Upper lobe of left lung (tissue), 6 donors: ENCODE measurements around the gene FGR. TPM values are rescaled to one million over a fixed set of nuclear protein-coding genes. Genes with fewer than 3 reads are reported as not detected.

Experiments used
- ATAC-seq, 2 donors: fragments of 200-7000 bp; cut with Tn5 transposase; one replicate each; pipeline ENCODE4 v1.9.1; 2022; ENCODE audit warnings: mild to moderate bottlenecking in 2 of 2, moderate library complexity in 2 of 2; ENCODE audit not compliant: low FRiP score in 2 of 2
- DNase-seq, 2 donors: peaks; one replicate each; pipeline ENCODE4 v3.0.0-alpha.2; 2019 to 2020
- H3K27ac ChIP-seq, 4 donors: fragments of 200-600 bp; sonication (generic); one replicate each; pipeline ENCODE4 v1.5.1; 2016 to 2019
- H3K27me3 ChIP-seq, 4 donors: fragments of 200-600 bp; sonication (generic); one replicate each; pipeline ENCODE4 v1.5.1; 2017 to 2019
- H3K36me3 ChIP-seq, 4 donors: fragments of 200-600 bp; sonication (generic); one replicate each; pipeline ENCODE4 v1.5.1; 2016 to 2019
- H3K4me1 ChIP-seq, 4 donors: fragments of 200-600 bp; sonication (generic); one replicate each; pipeline ENCODE4 v1.5.1; 2018 to 2019
- H3K4me3 ChIP-seq, 4 donors: fragments of 200-600 bp; sonication (generic); one replicate each; pipeline ENCODE4 v1.5.1; 2017 to 2019; ENCODE audit warnings: mild to moderate bottlenecking in 2 of 4, moderate library complexity in 1 of 4
- H3K9me3 ChIP-seq, 4 donors: fragments of 200-600 bp; sonication (generic); one replicate each; pipeline ENCODE4 v1.5.1; 2018 to 2019
- CTCF ChIP-seq, 6 experiments: fragments of 450-650 bp in 4 of 6; fragments of 200-600 bp in 2 of 6; sonication (generic) in 2 of 6; IDR thresholded peaks; one replicate each; pipeline ENCODE4 v1.5.1; 2016 to 2019; ENCODE audit warnings: antibody characterized with exemption in 6 of 6
- EP300 ChIP-seq, 4 donors: sonication (generic); formaldehyde crosslinking; IDR thresholded peaks; one replicate each; pipeline ENCODE4 v1.5.1; 2017; ENCODE audit warnings: antibody characterized with exemption in 4 of 4, control low read depth in 2 of 4
- POLR2A ChIP-seq, 4 donors: fragments of 450-650 bp; IDR thresholded peaks; one replicate each; pipeline ENCODE4 v1.5.1; 2016 to 2017; ENCODE audit warnings: antibody characterized with exemption in 4 of 4, mild to moderate bottlenecking in 2 of 4
- POLR2AphosphoS5 ChIP-seq, 2 donors: sonication (generic); formaldehyde crosslinking; IDR thresholded peaks; one replicate each; pipeline ENCODE4 v1.5.1; 2017; ENCODE audit warnings: antibody characterized with exemption in 2 of 2
- WGBS, 2 donors: methylation state at CpG; one replicate each; pipeline ENCODE4 v1.1.5; 2017 to 2018; 5-methylcytosine and 5-hydroxymethylcytosine counted together
- small RNA-seq, 4 donors: library from RNA; depleted of rRNA; stranded (forward); fragments of <200 nt; gene quantifications; one replicate each; pipeline ENCODE3, GENCODE V24; 2016
- total RNA-seq, 6 donors: library from RNA; depleted of rRNA in 4 of 6; stranded (reverse); fragments of >200 nt in 4 of 6; gene quantifications; one replicate each; pipeline versions ENCODE4 v1.1.0 to v1.2.1, GENCODE V29; 2016 to 2021
- donor health status: DM: no; HTN: no; CAD: no; lungs with moderate emphysema.
- donor health status: DM: no; HTN: yes; CAD: no; lungs with severe emphysema.

Gene FGR
- total RNA-seq, 6 donors from 2014 or later: 59.8 to 234 (median 150) TPM

- peak overlapping the region; percentile 74 to 86 (median 80) for H3K27ac ChIP-seq
- H3K36me3 ChIP-seq: no peaks in the 10 kb centered on the region
- peaks cover 67 to 90% (median 77%) of the 10 kb centered on the region in 4 donors for H3K4me1 ChIP-seq
- H3K4me3 ChIP-seq: no peak overlapping the region
- WGBS, 2 donors: 70 to 79% methylated on average over 7 to 22 of the region's 26 CpGs
- no peak for DNase-seq
- no peaks in the 10 kb centered on the region for H3K27me3 ChIP-seq
- no peak for TF ChIP-seq CTCF (IDR thresholded peaks at IDR 0.05)
- no peak for TF ChIP-seq EP300 (IDR thresholded peaks at IDR 0.05)
- no peak for TF ChIP-seq POLR2A (IDR thresholded peaks at IDR 0.05)
- no peak for TF ChIP-seq POLR2AphosphoS5 (IDR thresholded peaks at IDR 0.05)
- H3K9me3 ChIP-seq: no peaks in the 10 kb centered on the region
- no peak for ATAC-seq
Observed at GRCh38 chr1:27564710-27565649, 70.0 kb downstream of the FGR start.

DNA sequence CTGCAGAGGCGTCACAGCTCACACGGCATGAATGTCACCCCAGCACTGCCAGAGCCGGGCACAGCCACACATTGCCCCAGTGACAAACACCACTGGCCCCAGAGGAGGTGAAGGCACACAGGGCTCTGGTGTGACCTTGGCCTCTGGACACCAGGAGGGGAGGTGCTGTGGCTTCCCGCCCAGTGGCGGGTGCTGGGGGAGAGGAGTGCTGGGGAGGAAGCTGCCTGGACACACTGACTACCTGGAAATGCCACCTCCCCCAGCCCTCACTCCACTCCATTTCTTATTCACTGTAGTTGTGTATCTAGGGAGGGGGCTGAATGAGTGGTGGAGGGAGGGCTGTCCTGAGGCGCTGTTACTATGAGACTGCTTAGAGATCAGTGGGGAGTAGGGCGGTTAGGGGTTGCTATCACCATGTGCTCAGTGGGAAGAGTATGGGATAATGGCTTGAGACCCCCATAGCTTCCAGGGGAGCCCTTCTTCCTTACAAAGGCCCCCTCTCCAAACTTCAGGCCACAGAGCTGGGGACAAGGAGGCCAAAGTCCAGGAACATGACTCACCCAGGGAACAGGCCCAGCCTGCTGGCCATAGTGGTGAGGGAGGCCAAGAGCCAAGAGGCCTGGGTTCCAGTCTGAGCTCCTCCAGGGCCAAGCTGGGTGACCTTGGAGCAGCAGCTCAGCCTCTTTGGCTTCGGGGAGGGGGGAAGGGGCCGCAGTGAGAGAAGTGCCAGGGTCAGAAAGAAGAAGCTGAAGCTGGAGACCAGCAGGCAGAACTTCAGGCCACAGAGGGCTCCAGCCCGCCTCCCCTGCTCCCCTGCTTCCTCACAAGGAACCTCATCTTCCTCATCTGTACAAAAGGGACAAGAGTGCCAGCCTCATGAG is 71.2 kb downstream of the FGR start:
- no peaks in the 10 kb centered on the region for H3K9me3 ChIP-seq
- no peak overlapping the region for H3K4me3 ChIP-seq
- DNase-seq: peak; percentile 76 to 85
- peak; percentile 44 to 53 for ATAC-seq
- H3K27ac ChIP-seq: peak overlapping the region; percentile 74 to 86 (median 80)
- no peaks in the 10 kb centered on the region for H3K36me3 ChIP-seq
- TF ChIP-seq POLR2AphosphoS5 (IDR thresholded peaks at IDR 0.05) (peak in 1 of 2 donors; percentile 13), POLR2A (IDR thresholded peaks at IDR 0.05) (no peak)
- H3K27me3 ChIP-seq: no peaks in the 10 kb centered on the region
- WGBS, 2 donors: 57 to 77% methylated on average over 2 to 7 of the region's 10 CpGs
- H3K4me1 ChIP-seq: peaks cover 62 to 82% (median 68%) of the 10 kb centered on the region in 4 donors

DNA sequence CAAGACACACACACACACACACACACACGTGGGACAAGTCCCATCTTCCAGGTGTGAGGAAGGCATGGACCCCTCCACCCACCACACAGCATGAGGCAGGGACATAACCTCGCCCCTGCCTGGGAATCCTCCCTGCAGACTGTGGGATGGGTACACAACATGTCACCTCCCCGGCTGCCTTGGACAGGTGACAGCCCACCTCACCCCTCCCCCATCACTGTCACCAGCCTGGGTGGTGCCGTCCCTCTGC is 71.7 kb downstream of the FGR start:
- WGBS, 2 donors: 65% methylated on average over 2 of the region's 4 CpGs; no CpG with 5 or more reads in 1 of the 2 donors
- Histone ChIP-seq H3K27me3 (no peaks in the 10 kb centered on the region), H3K4me3 (no peak overlapping the region), H3K27ac (peak overlapping the region; percentile 74 to 86 (median 80)), H3K36me3 (peaks cover 0 to 5% (median 0%) of the 10 kb centered on the region in 4 donors), H3K9me3 (no peaks in the 10 kb centered on the region), H3K4me1 (peaks cover 61 to 81% (median 64%) of the 10 kb centered on the region in 4 donors)
- no peak for TF ChIP-seq EP300 (IDR thresholded peaks at IDR 0.05)
- ATAC-seq (no peak), DNase-seq (no peak)

DNA sequence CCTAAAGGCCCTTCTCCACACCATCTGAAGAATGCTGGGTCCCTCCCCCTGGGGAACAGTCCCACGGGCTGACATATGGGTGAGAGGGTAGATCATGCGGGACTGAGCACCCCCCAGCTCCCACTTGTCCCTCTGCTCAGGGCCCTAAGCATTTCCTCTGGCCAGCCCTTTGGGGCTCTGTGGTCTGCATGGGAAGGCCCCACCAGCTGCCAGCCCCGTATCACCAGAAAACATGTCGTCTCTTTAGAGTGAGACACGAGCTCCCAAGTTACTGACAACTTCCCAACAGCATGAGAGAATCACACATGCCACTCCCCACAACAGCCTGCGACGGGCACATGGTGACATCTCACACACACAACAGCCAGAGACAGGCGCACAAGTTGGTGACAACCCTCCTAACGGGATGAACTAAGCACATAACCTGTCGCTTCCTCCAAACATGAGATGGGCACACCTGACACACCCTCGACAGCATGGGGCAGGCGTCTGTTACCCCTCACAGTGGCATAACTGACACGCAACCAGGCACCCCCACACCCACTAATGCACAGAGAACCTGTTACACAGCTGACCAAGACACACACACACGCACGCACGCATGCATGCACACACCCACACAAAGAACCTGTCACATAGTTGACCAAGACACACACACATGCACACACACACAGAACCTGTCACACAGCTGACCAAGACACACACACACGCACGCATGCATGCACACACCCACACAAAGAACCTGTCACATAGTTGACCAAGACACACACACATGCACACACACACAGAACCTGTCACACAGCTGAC is 72.2 kb downstream of the FGR start:
- H3K27me3 ChIP-seq: no peaks in the 10 kb centered on the region
- no peaks in the 10 kb centered on the region for H3K9me3 ChIP-seq
- peaks cover 0 to 8% (median 0%) of the 10 kb centered on the region in 4 donors for H3K36me3 ChIP-seq
- ATAC-seq: no peak
- DNase-seq: no peak
- TF ChIP-seq EP300 (IDR thresholded peaks at IDR 0.05) (no peak), CTCF (IDR thresholded peaks at IDR 0.05) (no peak), POLR2AphosphoS5 (IDR thresholded peaks at IDR 0.05) (no peak), POLR2A (IDR thresholded peaks at IDR 0.05) (no peak)
- H3K27ac ChIP-seq: peak overlapping the region; percentile 74 to 86 (median 80)
- H3K4me1 ChIP-seq: peaks cover 61 to 81% (median 62%) of the 10 kb centered on the region in 4 donors
- H3K4me3 ChIP-seq: no peak overlapping the region
- 80 to 81% methylated on average over 11 to 17 of the region's 18 CpGs for WGBS, 2 donors

Small RNA genes lying within 50 kb of the gene (small RNA-seq; reads per million reads assigned to genes)
- gene AL031729.1 (0 reads per million in 4 donors), gene RNU6-949P (0 reads per million in 4 donors)

Other genes starting within 250 kb of the FGR start
- gene GPR3, start 242.6 kb downstream of the FGR start, total RNA-seq: 1 to 10 TPM in 2 of 6 donors, under 1 TPM in 3, not detected in 1; 0.39 to 1.6 (median 0.76) TPM
- 100 to 1,000 TPM in 2 of 6 donors, 10 to 100 TPM in 4; 53.4 to 158 (median 62.2) TPM for gene WASF2, start 145.0 kb downstream of the FGR start, total RNA-seq
- 10 to 100 TPM; 10.8 to 43.4 (median 26.2) TPM for gene AHDC1, start 31.0 kb downstream of the FGR start, total RNA-seq
- 100 to 1,000 TPM in 5 of 6 donors, 10 to 100 TPM in 1; 43.0 to 436 (median 277) TPM for gene IFI6, start 37.0 kb upstream of the FGR start, total RNA-seq
- 10 to 100 TPM; 10.9 to 50.3 (median 21.2) TPM for gene FAM76A, start 90.8 kb upstream of the FGR start, total RNA-seq
- 100 to 1,000 TPM in 2 of 6 donors, 10 to 100 TPM in 4; 47.1 to 107 (median 88.2) TPM for gene STX12, start 138.0 kb upstream of the FGR start, total RNA-seq
- gene PPP1R8, start 195.6 kb upstream of the FGR start, total RNA-seq: 10 to 100 TPM; 12.7 to 36.0 (median 29.9) TPM
- 100 to 1,000 TPM in 5 of 6 donors, 10 to 100 TPM in 1; 59.5 to 216 (median 130) TPM for gene THEMIS2, start 237.4 kb upstream of the FGR start, total RNA-seq